HCT116 (cell line): ENCODE data around the gene CLRN3. TPM values are rescaled to one million over a fixed set of nuclear protein-coding genes. Genes with fewer than 3 reads are reported as not detected.

Experiments
- ATAC-seq: fragments of 200-7000 bp; cut with Tn5 transposase; 2 replicates; pipeline ENCODE4 v1.9.1; 2020; ENCODE audit warnings: mild to moderate bottlenecking, moderate library complexity
- BruUV-seq: library from RNA; stranded (reverse); fragments of 400-500 nt; replicated peaks from 2 replicates; lab custom pipeline; 2021; lab: Mats Ljungman, UMichigan
- CTCF ChIA-PET: fragments of 300-600 bp; sonication (Branson Sonifier 250); formaldehyde crosslinking; loops from one replicate; lab custom pipeline; 2021; ENCODE audit warnings: antibody characterized with exemption; lab: Charles Lee
- POLR2A ChIA-PET: fragments of 300-600, 350-600 bp; sonication (Branson Sonifier 250); formaldehyde crosslinking; loops from one replicate; lab custom pipeline; 2021; ENCODE audit warnings: antibody characterized with exemption; lab: Charles Lee
- RAD21 ChIA-PET, 2 experiments: fragments of 300-600 bp; sonication (Branson Sonifier 250); formaldehyde crosslinking; loops; one replicate each; lab custom pipeline; 2023; ENCODE audit warnings: low total read pairs in 2 of 2; ENCODE audit not compliant: uncharacterized antibody in 2 of 2, unreplicated experiment in 2 of 2, low non-redundant PET in 1 of 2; lab: Charles Lee
- DNase-seq: peaks from one replicate; pipeline ENCODE4 v3.0.0-alpha.2; 2010; ENCODE audit warnings: low read depth, low spot score
- H2AFZ ChIP-seq: fragments of 200-600 bp; shearing (Covaris generic), sonication (generic); 2 replicates; pipeline ENCODE4 v1.6.1; 2017; ENCODE audit warnings: low read depth, mixed run types, mixed read lengths, antibody characterized with exemption, low read length; ENCODE audit not compliant: poor library complexity, severe bottlenecking
- H3K27ac ChIP-seq: 2 replicates; pipeline ENCODE4 v1.5.1; 2012; ENCODE audit warnings: low read depth, low read length
- H3K27me3 ChIP-seq: fragments of 200-600 bp; sonication (generic); 2 replicates; pipeline ENCODE4 v1.6.1; 2016; ENCODE audit warnings: mixed run types, low read length, mixed read lengths; ENCODE audit not compliant: insufficient read depth
- H3K36me3 ChIP-seq, 2 experiments: fragments of 200-500 bp in 1 of 2; fragments of 200-600 bp in 1 of 2; sonication (Bioruptor generic) in 1 of 2; sonication (generic) in 1 of 2; 2 replicates each; pipeline versions ENCODE4 v1.5.1 to v1.6.1; 2014 to 2016; ENCODE audit warnings: low read length in 2 of 2, inconsistent platforms in 1 of 2, mixed read lengths in 1 of 2, mixed run types in 1 of 2; ENCODE audit not compliant: insufficient read depth in 2 of 2, control insufficient read depth in 1 of 2
- H3K4me1 ChIP-seq, 2 experiments: fragments of 200-600 bp in 1 of 2; sonication (generic) in 1 of 2; 2 replicates each; pipeline versions ENCODE4 v1.5.1 to v1.6.1; 2012 to 2017; ENCODE audit warnings: low read length in 2 of 2, inconsistent platforms in 1 of 2, mild to moderate bottlenecking in 1 of 2, mixed read lengths in 1 of 2, mixed run types in 1 of 2, moderate library complexity in 1 of 2; ENCODE audit not compliant: insufficient read depth in 2 of 2, control insufficient read depth in 1 of 2
- H3K4me2 ChIP-seq: fragments of 200-600 bp; sonication (generic); 2 replicates; pipeline ENCODE4 v1.6.1; 2017; ENCODE audit warnings: mixed run types, low read length, mixed read lengths
- H3K4me3 ChIP-seq, 2 experiments: fragments of 200-600 bp in 1 of 2; sonication (generic) in 1 of 2; replicated peaks in 1 of 2; 2 replicates each; pipeline ENCODE4 v1.5.1; 2011 to 2016; ENCODE audit warnings: low read length in 2 of 2, control low read depth in 1 of 2, low read depth in 1 of 2, mild to moderate bottlenecking in 1 of 2, mixed read lengths in 1 of 2, mixed run types in 1 of 2
- H3K79me2 ChIP-seq: fragments of 200-600 bp; sonication (generic); 2 replicates; pipeline ENCODE4 v1.6.1; 2017; ENCODE audit warnings: mild to moderate bottlenecking, mixed run types, low read length, moderate library complexity, mixed read lengths; ENCODE audit not compliant: insufficient read depth
- H3K9ac ChIP-seq: fragments of 200-600 bp; sonication (generic); 2 replicates; pipeline ENCODE4 v1.6.1; 2016; ENCODE audit warnings: low read length, mixed read lengths
- H3K9me2 ChIP-seq: fragments of 200-600 bp; sonication (generic), shearing (Covaris generic); 2 replicates; pipeline ENCODE4 v1.6.1; 2017; ENCODE audit warnings: mixed run types, mild to moderate bottlenecking, moderate library complexity; ENCODE audit not compliant: insufficient read depth
- H3K9me3 ChIP-seq, 2 experiments: fragments of 200-500 bp in 1 of 2; fragments of 200-600 bp in 1 of 2; sonication (Bioruptor generic) in 1 of 2; sonication (generic) in 1 of 2; 2 replicates each; pipeline ENCODE4 v1.6.1; 2014 to 2017; ENCODE audit warnings: low read length in 2 of 2, mixed read lengths in 2 of 2, inconsistent platforms in 1 of 2, low read depth in 1 of 2, mild to moderate bottlenecking in 1 of 2, mixed run types in 1 of 2, moderate library complexity in 1 of 2; ENCODE audit not compliant: control insufficient read depth in 1 of 2, insufficient read depth in 1 of 2
- H4K20me1 ChIP-seq: fragments of 200-600 bp; sonication (generic), shearing (Covaris generic); 2 replicates; pipeline ENCODE4 v1.6.1; 2017; ENCODE audit warnings: mixed run types, mild to moderate bottlenecking, moderate library complexity; ENCODE audit not compliant: insufficient read depth
- ELF1 ChIP-seq: IDR thresholded peaks from 2 replicates; pipeline ENCODE4 v1.6.1; 2012; ENCODE audit warnings: low read depth, borderline replicate concordance
- EZH2 ChIP-seq: fragments of 200-600 bp; sonication (generic); IDR thresholded peaks from 2 replicates; pipeline ENCODE4 v1.6.1; 2017; ENCODE audit warnings: antibody characterized with exemption, mixed run types
- EZH2phosphoT487 ChIP-seq: fragments of 200-600 bp; IDR thresholded peaks from 2 replicates; pipeline ENCODE4 v1.6.1; 2018; ENCODE audit warnings: antibody characterized with exemption, borderline replicate concordance
- FOSL1 ChIP-seq: IDR thresholded peaks from 2 replicates; pipeline ENCODE4 v1.6.1; 2012; ENCODE audit warnings: low read depth
- JUND ChIP-seq: IDR thresholded peaks from 2 replicates; pipeline ENCODE4 v1.6.1; 2012
- POLR2AphosphoS5 ChIP-seq: IDR thresholded peaks from 2 replicates; pipeline ENCODE4 v1.6.1; 2011; ENCODE audit warnings: mild to moderate bottlenecking, low read depth, low read length, moderate library complexity
- SP1 ChIP-seq: IDR thresholded peaks from 2 replicates; pipeline ENCODE4 v1.6.1; 2012; ENCODE audit warnings: low read depth
- TCF7L2 ChIP-seq: IDR thresholded peaks from 2 replicates; pipeline ENCODE4 v1.7.0; 2011; ENCODE audit warnings: borderline replicate concordance, inconsistent platforms; ENCODE audit not compliant: insufficient read depth, insufficient read length; ENCODE audit errors: extremely low read depth
- YY1 ChIP-seq: IDR thresholded peaks from 2 replicates; pipeline ENCODE4 v1.6.1; 2011; ENCODE audit warnings: low read length, low read depth, moderate library complexity, mild to moderate bottlenecking; ENCODE audit not compliant: insufficient replicate concordance; ENCODE audit errors: extremely low read depth
- ZFX ChIP-seq: fragments of 450-650 bp; IDR thresholded peaks from 2 replicates; pipeline ENCODE4 v1.6.1; 2017
- ZNF274 ChIP-seq: fragments of 200-500 bp; sonication (Bioruptor generic); IDR thresholded peaks from 2 replicates; pipeline ENCODE4 v1.6.1; 2014; ENCODE audit warnings: mild to moderate bottlenecking, low read depth, low read length, inconsistent platforms
- intact Hi-C: fragments of 100-400 bp; cut with micrococcal nuclease; formaldehyde crosslinking; loops from 2 replicates; pipeline ENCODE4 v1.10.0; 2022
- total RNA-seq: library from RNA; stranded (reverse); gene quantifications from one replicate; pipeline ENCODE4 v1.2.1, GENCODE V29; 2021; ENCODE audit not compliant: unreplicated experiment
- TF ChIP-seq, protein P1 (sequence below): IDR thresholded peaks from 2 replicates; pipeline ENCODE4 v1.6.1; 2011; ENCODE audit warnings: mild to moderate bottlenecking, low read length, moderate library complexity; ENCODE audit not compliant: insufficient replicate concordance; ENCODE audit errors: extremely low read depth
- TF ChIP-seq, protein P2 (sequence below): IDR thresholded peaks from 2 replicates; pipeline ENCODE4 v1.6.1; 2012
- TF ChIP-seq, protein P3 (sequence below), 3 experiments: fragments of 200-600 bp in 1 of 3; sonication (generic) in 1 of 3; IDR thresholded peaks in 2 of 3; conservative IDR thresholded peaks in 1 of 3; 2 replicates each; pipeline ENCODE4 v1.5.1; 2012 to 2017; ENCODE audit warnings: low read depth in 2 of 3, low read length in 2 of 3, antibody characterized with exemption in 1 of 3, borderline replicate concordance in 1 of 3, control low read depth in 1 of 3, mild to moderate bottlenecking in 1 of 3, mixed read lengths in 1 of 3, mixed run types in 1 of 3, moderate library complexity in 1 of 3; ENCODE audit not compliant: insufficient read depth in 1 of 3

Gene CLRN3
- total RNA-seq, 1 experiment from 2014 or later, result 0.39 TPM

DNA sequence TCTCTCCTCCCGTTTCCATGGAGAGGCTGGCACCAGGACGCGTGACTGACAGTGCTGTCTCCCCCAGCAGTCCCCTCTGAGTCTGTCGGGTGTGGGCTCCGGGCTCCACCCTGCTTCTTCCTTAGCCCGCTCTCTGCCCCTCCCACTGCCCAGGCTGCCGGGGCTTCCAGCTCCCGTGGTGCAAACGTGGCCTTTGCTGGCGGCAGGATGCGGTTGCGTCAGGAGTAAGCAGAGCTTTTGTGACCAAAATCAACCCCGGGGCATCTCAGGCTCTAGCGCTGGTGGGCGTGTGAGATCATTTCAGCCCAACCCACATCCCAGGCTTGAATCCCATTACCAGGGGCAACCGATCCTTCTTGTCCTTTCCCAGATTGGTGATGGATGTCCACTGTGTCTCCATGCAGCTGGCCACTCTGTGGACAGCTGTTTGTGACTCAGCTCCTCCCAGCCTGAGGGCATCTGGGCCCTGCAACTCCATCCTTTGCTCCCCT is 42.4 kb upstream of the CLRN3 start (continued):
- no peak for TF ChIP-seq ELF1
- TF ChIP-seq FOSL1, result no peak
- no peak for TF ChIP-seq EZH2
- no peak for TF ChIP-seq ZFX
- TF ChIP-seq SP1, result no peak
- TF ChIP-seq POLR2AphosphoS5, result no peak

DNA sequence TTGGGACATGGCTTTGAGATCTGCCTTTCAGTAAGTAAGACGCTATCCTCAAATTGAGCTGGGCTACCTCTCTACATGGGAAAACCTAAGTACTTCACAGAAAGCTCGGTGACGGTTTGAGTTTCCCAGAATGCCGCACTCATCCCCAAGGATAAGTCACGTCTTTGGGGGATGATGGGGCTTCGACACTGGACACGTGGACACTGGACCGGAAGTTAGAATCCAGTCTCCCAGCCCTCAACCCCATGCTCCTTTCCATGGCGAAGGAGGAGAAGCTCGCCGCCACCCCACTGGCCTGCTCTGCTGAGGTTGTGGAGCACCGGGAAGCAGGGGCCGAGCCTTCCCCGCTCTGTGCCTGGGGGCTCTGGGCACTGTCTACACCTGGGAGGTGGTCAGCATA is 41.6 kb upstream of the CLRN3 start:
- no peak overlapping the region for H3K4me3 ChIP-seq
- H3K9me2 ChIP-seq, result no peaks in the 10 kb centered on the region
- intact Hi-C loops, result no loop called here
- POLR2A ChIA-PET, result no interaction called here
- TF ChIP-seq ZFX, result no peak
- TF ChIP-seq, protein P1, sequence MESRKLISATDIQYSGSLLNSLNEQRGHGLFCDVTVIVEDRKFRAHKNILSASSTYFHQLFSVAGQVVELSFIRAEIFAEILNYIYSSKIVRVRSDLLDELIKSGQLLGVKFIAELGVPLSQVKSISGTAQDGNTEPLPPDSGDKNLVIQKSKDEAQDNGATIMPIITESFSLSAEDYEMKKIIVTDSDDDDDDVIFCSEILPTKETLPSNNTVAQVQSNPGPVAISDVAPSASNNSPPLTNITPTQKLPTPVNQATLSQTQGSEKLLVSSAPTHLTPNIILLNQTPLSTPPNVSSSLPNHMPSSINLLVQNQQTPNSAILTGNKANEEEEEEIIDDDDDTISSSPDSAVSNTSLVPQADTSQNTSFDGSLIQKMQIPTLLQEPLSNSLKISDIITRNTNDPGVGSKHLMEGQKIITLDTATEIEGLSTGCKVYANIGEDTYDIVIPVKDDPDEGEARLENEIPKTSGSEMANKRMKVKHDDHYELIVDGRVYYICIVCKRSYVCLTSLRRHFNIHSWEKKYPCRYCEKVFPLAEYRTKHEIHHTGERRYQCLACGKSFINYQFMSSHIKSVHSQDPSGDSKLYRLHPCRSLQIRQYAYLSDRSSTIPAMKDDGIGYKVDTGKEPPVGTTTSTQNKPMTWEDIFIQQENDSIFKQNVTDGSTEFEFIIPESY, result no peak
- TF ChIP-seq FOSL1, result no peak
- TF ChIP-seq EZH2phosphoT487, result no peak
- TF ChIP-seq ELF1, result no peak
- no peak for TF ChIP-seq JUND
- TF ChIP-seq, protein P2, sequence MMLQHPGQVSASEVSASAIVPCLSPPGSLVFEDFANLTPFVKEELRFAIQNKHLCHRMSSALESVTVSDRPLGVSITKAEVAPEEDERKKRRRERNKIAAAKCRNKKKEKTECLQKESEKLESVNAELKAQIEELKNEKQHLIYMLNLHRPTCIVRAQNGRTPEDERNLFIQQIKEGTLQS, result no peak
- TF ChIP-seq SP1, result no peak
- TF ChIP-seq ZNF274, result no peak
- TF ChIP-seq, protein P3, sequence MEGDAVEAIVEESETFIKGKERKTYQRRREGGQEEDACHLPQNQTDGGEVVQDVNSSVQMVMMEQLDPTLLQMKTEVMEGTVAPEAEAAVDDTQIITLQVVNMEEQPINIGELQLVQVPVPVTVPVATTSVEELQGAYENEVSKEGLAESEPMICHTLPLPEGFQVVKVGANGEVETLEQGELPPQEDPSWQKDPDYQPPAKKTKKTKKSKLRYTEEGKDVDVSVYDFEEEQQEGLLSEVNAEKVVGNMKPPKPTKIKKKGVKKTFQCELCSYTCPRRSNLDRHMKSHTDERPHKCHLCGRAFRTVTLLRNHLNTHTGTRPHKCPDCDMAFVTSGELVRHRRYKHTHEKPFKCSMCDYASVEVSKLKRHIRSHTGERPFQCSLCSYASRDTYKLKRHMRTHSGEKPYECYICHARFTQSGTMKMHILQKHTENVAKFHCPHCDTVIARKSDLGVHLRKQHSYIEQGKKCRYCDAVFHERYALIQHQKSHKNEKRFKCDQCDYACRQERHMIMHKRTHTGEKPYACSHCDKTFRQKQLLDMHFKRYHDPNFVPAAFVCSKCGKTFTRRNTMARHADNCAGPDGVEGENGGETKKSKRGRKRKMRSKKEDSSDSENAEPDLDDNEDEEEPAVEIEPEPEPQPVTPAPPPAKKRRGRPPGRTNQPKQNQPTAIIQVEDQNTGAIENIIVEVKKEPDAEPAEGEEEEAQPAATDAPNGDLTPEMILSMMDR (IDR thresholded peaks at IDR 0.05 in 2 of 3, conservative IDR thresholded peaks at IDR 0.05 in 1 of 3; ENCODE audit: borderline replicate concordance in 1 of 3, insufficient read depth in 1 of 3, low read depth in 2 of 3, low read length in 2 of 3), result no peak
- no peak for TF ChIP-seq TCF7L2
- TF ChIP-seq EZH2, result no peak
- TF ChIP-seq YY1, result no peak
- H3K79me2 ChIP-seq, result no peaks in the 10 kb centered on the region
- DNase-seq (no peak), ATAC-seq (no peak)
- no peak overlapping the region for H3K9ac ChIP-seq
- no peak overlapping the region for H3K27ac ChIP-seq
- RAD21 ChIA-PET, result no interaction called here
- H3K9me3 ChIP-seq, result no peaks in the 10 kb centered on the region
- no peak overlapping the region for H2AFZ ChIP-seq
- peaks cover under 1 to 4% of the 10 kb centered on the region in 2 experiments; a peak in 2 of 4 replicates for H3K4me1 ChIP-seq
- BruUV-seq, result no TSS peak
- no peak overlapping the region for H3K4me2 ChIP-seq
- H3K27me3 ChIP-seq, result no peaks in the 10 kb centered on the region
- H3K36me3 ChIP-seq, result no peaks in the 10 kb centered on the region
- CTCF ChIA-PET, result no interaction called here
- no peaks in the 10 kb centered on the region for H4K20me1 ChIP-seq
